ENCODE measurements around the gene TRIO.

GRCh38 chr5:14411216-14411615 is 268.1 kb downstream of the TRIO start:
- TF ChIP-seq CTCF (IDR thresholded peaks at IDR 0.05; ENCODE audit: poor library complexity), result no peak
- no peak for TF ChIP-seq EZH2 (IDR thresholded peaks at IDR 0.05; ENCODE audit: borderline replicate concordance)
- TF ChIP-seq EZH2phosphoT487 (IDR thresholded peaks at IDR 0.05; ENCODE audit: low read depth, severe bottlenecking, unreplicated experiment), result no peak
